Memory B cell (primary cell): ENCODE results near the gene ATL1.

Experiments used
- ATAC-seq: fragments of 150-1000 bp; cut with Tn5 transposase; 2 replicates; pipeline ENCODE4 v1.10.0; 2021; ENCODE audit warnings: low read depth, mild to moderate bottlenecking, moderate library complexity
- DNase-seq, 2 donors: peaks; one replicate each; pipeline ENCODE4 v3.0.0; 2022; ENCODE audit warnings: low spot score in 2 of 2
- H3K27ac Mint-ChIP-seq: one replicate; pipeline ENCODE4 v1.8.0; 2022; ENCODE audit warnings: mild to moderate bottlenecking, moderate library complexity, mixed read lengths
- H3K27me3 Mint-ChIP-seq: one replicate; pipeline ENCODE4 v1.8.0; 2022; ENCODE audit warnings: mixed read lengths
- H3K36me3 Mint-ChIP-seq: one replicate; pipeline ENCODE4 v1.8.0; 2022; ENCODE audit warnings: mild to moderate bottlenecking, mixed read lengths
- H3K4me1 Mint-ChIP-seq: one replicate; pipeline ENCODE4 v1.8.0; 2022; ENCODE audit warnings: mixed read lengths
- H3K4me3 Mint-ChIP-seq: one replicate; pipeline ENCODE4 v1.8.0; 2022; ENCODE audit warnings: mild to moderate bottlenecking, moderate library complexity, mixed read lengths
- H3K9me3 Mint-ChIP-seq: one replicate; pipeline ENCODE4 v1.8.0; 2022; ENCODE audit warnings: mixed read lengths

ATL1 gene

DNA sequence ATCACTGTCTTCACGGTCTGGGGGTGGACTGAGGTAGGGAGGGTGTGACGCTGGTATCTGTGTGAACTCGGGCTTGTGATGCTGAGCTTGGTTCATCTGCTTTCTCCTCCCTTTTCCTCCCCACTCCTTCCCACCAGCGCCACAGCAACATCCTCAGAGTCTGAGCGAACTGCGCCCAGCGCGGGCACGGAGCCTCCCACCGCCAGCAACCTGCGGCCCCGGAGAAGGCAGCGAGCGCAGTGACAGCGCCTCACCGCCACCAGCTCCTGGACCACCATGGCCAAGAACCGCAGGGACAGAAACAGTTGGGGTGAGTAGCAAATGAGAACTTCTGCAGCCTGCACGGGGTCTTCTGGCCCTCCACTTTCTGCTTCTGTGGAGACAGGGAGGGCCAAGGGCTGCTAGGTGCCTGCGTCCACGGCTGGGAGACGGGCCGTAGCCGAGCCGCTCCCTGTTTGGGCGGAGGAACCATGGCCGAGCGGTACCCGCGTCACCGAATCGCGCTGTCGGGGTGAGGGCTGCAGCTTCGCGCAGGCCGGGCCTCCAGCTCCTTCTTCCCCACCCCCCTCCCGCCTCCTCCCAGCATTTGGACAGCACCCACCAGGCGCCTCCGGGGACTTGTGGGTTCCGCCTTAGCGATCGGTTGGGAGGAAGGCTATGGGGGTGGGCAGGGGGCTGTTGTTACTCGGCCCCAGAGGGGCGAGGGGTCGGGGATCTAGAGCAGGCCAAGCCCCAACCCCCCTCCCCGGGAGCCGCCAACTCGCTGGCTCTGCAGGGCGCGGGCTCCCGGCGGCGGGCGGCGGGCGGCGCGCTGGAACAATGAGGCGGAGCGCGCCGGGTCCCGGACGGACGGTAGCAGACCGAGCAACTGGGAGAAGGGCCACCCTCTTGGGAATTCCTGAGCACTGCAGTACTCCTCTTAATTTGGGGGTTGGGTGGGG lies at the start of gene ATL1:
TSS of gene ATL1 (plus strand) at position 156 of the 941 bp plus-strand sequence. CDS start at position 277, 121 bp downstream.
- Mint-ChIP-seq H3K27me3 (peaks cover 19% of the 10 kb centered on the region), H3K4me1 (peaks cover 11% of the 10 kb centered on the region), H3K36me3 (peaks cover 2% of the 10 kb centered on the region), H3K27ac (no peak within 1 kb of the TSS), H3K9me3 (no peaks in the 10 kb centered on the region), H3K4me3 (peak within 1 kb of the TSS; percentile 85)
- ATAC-seq (peak; percentile 74), DNase-seq (peak; percentile 6 to 32)

DNA sequence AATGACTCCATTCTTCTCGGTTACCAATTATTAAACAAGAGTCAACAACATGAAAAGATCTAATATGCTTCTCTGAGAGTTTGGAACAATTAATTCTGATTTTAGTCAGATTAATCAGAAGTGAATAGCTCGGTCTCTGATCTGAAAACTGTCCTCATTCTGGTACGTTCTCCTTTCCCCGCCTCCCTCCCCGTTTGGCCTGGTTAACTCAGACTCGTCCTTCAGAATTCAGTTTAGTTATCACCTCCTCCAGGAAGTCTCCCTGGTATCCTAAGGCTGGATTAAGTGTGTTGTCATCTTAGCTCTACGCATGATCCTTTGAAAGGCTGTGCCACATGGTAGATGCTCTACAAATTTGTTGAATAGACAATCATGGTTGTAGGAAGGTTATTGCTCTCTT lies 49.8 kb upstream of the ATL1 start:
- H3K27me3 Mint-ChIP-seq = no peaks in the 10 kb centered on the region
- H3K9me3 Mint-ChIP-seq = peaks cover 1% of the 10 kb centered on the region
- H3K36me3 Mint-ChIP-seq = peaks cover 15% of the 10 kb centered on the region
- DNase-seq (no peak), ATAC-seq (no peak)
- H3K4me3 Mint-ChIP-seq = no peak overlapping the region
- H3K27ac Mint-ChIP-seq = no peak overlapping the region
- peaks cover 11% of the 10 kb centered on the region for H3K4me1 Mint-ChIP-seq

DNA sequence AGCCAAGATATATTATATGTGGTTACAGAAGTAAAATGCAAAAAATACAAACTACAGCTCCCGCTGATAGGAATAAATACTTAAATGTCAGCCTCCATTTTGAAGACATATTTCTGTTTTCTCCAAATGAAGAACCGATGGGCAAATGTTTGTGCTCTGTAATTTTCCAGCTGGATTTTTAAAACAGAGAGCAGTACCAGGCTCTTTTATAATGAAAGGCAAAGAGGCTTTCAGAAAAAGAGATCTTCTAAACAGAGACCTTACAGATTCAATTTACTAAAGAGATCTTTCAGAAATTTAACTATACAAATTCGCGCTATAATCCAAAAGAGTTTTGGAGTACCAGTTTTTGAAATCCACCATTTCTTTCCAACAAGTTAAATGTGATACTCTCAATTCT lies 47.5 kb upstream of the ATL1 start:
- H3K27me3 Mint-ChIP-seq = no peaks in the 10 kb centered on the region
- peaks cover 1% of the 10 kb centered on the region for H3K9me3 Mint-ChIP-seq
- peaks cover 15% of the 10 kb centered on the region for H3K36me3 Mint-ChIP-seq
- no peak overlapping the region for H3K4me3 Mint-ChIP-seq
- peaks cover 8% of the 10 kb centered on the region for H3K4me1 Mint-ChIP-seq
- DNase-seq (no peak), ATAC-seq (no peak)
- H3K27ac Mint-ChIP-seq = no peak overlapping the region

DNA sequence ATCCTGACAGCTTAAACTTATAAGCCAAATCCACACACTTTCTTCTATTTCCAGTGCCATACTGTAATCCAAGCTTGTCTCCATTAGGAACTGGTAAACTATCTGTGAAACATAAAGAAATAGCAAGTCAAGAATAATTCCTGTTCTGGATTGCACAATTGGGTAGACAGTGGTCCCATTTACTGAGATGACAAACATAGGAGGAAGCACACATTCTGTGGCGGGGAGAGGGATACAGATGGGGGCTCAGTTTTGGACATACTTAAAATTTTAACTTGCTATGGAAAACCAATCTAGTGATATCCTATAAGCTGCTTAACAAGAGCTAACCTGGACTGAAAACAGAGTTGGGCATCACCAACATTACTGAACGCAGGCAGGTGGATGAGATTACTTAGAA lies 43.9 kb upstream of the ATL1 start:
- ATAC-seq = no peak
- no peak overlapping the region for H3K27ac Mint-ChIP-seq

DNA sequence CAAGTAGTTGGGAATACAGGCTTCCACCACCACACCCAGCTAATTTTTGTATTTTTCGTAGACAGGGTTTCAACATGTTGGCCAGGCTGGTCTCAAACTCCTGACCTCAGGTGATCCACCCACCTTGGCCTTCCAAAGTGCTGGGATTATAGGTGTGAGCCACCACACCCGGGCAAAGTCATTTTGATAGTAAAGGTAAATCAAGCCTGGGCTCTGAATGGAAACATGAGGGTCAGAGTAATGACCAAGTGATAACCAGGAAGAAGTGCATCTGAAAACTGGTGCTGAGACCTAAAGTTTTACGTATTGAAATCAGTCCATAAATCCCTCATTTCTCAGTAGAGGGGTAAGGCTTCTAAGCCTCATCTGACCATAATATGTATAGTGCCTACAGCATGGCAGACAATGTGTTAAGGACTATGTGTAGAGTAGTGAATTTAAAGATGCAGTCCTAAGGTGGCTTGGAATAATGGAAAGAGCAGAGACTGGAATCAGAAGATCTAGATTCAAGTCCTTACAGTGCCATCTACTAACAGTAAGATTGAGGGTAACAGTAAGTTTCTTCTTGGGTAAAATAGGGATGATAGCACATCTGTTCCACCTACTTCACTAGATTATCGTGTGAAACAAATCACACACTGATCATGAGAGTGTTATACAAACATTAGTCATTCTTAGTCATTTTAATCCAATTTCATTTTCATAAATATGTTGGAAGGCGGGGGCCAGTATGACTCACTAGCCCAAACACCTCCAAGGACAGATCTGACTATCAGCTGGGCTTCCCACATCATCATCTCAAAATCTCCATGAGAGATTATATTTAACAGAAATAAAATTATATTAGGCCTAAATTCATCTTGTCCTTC lies 38.8 kb upstream of the ATL1 start:
- no peaks in the 10 kb centered on the region for H3K9me3 Mint-ChIP-seq
- H3K4me1 Mint-ChIP-seq = peaks cover 40% of the 10 kb centered on the region
- peaks cover 8% of the 10 kb centered on the region for H3K36me3 Mint-ChIP-seq
- no peak for ATAC-seq
- DNase-seq = no peak
- H3K27ac Mint-ChIP-seq = peak overlapping the region; percentile 51
- H3K27me3 Mint-ChIP-seq = no peaks in the 10 kb centered on the region
- no peak overlapping the region for H3K4me3 Mint-ChIP-seq

More for the DNA sequence above, 43.9 kb upstream of the ATL1 start:
- DNase-seq = no peak
- Mint-ChIP-seq H3K9me3 (peaks cover 1% of the 10 kb centered on the region), H3K4me1 (peaks cover 8% of the 10 kb centered on the region), H3K36me3 (peaks cover 11% of the 10 kb centered on the region), H3K4me3 (no peak overlapping the region), H3K27me3 (no peaks in the 10 kb centered on the region)

DNA sequence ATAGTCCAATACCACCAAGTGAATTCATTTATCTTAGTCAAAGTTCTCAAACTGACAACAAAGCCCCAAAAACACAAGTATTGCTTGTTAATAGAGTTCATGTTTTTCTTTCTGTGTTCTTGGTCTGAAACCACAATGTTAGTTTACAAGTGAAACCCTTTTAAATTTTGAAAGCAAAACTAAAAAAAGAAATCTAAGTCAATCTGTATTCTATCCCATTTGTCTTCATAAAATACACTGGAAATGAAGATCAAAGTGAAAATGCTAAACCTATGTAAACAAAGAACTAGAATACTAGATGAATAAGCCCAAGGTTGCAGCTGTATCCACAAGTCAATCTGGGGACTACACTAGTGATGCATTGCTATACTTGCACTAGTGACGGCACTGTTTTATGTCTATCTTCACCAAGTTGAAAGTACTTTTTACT lies 38.0 kb upstream of the ATL1 start:
- H3K27me3 Mint-ChIP-seq = no peaks in the 10 kb centered on the region
- no peaks in the 10 kb centered on the region for H3K9me3 Mint-ChIP-seq
- H3K36me3 Mint-ChIP-seq = peaks cover 11% of the 10 kb centered on the region
- H3K4me3 Mint-ChIP-seq = no peak overlapping the region
- no peak for DNase-seq
- peaks cover 43% of the 10 kb centered on the region for H3K4me1 Mint-ChIP-seq
- H3K27ac Mint-ChIP-seq = peak overlapping the region; percentile 51
- ATAC-seq = peak; percentile 23

DNA sequence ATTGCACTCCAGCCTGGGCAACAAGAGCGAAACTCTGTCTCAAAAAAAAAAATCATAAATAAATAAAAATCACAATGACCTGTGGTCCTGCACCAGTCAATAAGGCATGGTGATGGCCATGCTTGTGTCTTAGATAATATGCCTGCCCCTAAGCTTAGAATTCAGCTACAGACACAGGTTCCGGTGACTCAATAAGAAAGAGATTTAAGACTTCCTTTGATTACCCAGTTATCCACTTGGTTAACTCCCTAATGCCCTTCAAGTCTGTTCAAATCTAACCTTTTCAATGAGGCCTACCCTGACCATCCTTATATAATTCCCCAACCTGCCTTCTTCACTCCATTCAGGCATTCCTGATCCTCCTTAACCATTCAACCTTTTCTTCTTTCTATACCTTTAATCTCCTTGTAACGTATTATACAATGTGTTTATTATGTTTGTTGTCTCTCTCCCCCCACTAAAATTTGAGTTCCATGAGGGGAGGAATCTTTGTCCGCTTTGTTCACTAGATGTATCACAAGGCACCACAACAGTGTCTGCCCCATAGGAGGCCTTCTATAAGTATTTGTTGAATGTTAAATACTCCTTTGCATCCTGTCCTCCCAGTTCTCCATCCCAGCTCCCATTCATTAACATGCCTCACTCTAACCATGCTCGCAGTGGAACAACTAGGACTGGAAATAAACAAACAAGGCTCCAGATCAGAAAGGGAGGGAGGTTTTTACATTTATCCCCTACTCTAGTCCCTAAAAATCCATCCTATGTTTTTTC lies 36.5 kb upstream of the ATL1 start:
- Mint-ChIP-seq H3K27me3 (no peaks in the 10 kb centered on the region), H3K27ac (peak overlapping the region; percentile 64), H3K4me1 (peaks cover 43% of the 10 kb centered on the region), H3K9me3 (no peaks in the 10 kb centered on the region), H3K4me3 (peak overlapping the region; percentile 61), H3K36me3 (peaks cover 10% of the 10 kb centered on the region)
- ATAC-seq (no peak), DNase-seq (no peak)

DNA sequence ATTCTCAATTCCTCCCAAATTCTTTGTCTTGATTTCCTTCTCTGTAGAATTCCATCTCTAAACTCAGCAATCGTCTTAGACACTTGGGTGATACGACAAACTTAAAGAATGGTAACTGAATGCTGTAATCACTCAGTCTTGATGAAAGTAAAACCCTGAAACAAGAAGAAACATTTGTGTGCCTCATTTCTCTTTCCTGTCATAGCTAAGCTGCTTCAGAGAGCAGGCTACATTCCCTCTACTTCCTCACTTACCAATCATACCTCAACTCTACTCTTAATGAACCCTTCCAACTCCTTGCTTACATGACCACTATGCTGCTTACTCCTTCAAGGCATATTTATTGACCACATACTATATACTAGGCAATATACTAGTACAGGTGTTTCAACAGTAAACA lies 35.9 kb upstream of the ATL1 start:
- Mint-ChIP-seq H3K4me3 (peak overlapping the region; percentile 61), H3K36me3 (peaks cover 8% of the 10 kb centered on the region), H3K27ac (peak overlapping the region; percentile 64), H3K4me1 (peaks cover 41% of the 10 kb centered on the region), H3K27me3 (no peaks in the 10 kb centered on the region), H3K9me3 (no peaks in the 10 kb centered on the region)
- peak; percentile 54 for ATAC-seq
- no peak for DNase-seq

DNA sequence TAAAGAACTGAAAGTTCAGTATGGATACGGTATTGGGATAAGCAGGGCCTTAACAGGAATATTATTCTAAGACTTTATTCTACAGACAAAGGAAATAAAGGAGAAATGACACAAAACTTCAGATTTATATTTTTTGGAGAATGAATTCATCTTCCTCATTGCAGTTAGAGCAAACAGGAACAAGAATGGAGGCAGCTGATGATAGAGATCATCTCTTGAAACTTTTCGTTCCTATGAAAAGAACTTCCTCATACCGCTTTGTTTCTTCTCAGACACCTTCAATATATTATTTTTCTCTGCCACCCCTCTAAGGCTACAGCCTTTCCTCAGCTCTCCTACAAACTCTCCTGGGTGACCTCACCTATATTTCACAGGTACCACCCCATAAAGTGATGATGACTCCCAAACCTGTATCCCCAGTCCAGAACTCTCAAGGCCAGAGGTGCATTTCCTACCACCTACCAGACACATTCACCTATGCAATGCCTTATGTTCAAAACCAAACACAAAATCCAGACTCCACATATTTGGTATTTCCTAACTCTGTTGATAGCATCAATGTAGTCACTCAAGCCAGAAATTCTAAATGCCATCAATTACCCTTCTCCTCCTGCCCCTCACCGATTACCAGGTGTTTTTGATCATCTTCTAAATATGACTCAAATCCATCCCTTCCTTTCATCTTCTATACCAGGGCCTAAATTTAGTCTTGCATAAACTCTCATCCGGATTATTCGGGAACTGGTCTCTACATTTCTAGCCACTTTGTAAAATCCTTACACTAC lies 35.0 kb upstream of the ATL1 start:
- H3K27ac Mint-ChIP-seq = peak overlapping the region; percentile 64
- peak overlapping the region; percentile 61 for H3K4me3 Mint-ChIP-seq
- H3K36me3 Mint-ChIP-seq = peaks cover 8% of the 10 kb centered on the region
- DNase-seq = no peak
- peaks cover 48% of the 10 kb centered on the region for H3K4me1 Mint-ChIP-seq
- no peaks in the 10 kb centered on the region for H3K9me3 Mint-ChIP-seq
- H3K27me3 Mint-ChIP-seq = no peaks in the 10 kb centered on the region
- ATAC-seq = peak; percentile 66

DNA sequence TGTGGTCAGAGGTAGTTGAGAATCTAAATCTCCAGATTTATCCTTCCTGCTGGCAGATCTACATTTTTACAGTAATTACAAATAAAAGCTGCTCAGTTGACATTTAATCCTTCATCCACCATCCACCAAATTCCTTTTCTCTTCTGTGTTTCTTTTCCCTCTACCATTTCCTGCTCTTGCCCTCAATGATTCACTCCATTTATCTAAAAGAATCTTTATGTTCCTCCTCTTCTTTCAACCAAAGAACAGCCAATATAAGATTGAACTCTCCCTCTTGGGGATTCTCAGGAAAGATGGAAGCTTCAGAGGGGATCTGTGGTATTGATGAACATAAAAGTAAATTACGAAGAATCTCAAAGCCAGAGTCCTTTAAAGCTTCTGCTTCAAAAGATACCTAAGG lies 31.9 kb upstream of the ATL1 start:
- no peak for ATAC-seq
- Mint-ChIP-seq H3K27me3 (no peaks in the 10 kb centered on the region), H3K36me3 (peaks cover 8% of the 10 kb centered on the region), H3K4me3 (no peak overlapping the region), H3K9me3 (no peaks in the 10 kb centered on the region), H3K4me1 (peaks cover 53% of the 10 kb centered on the region), H3K27ac (peak overlapping the region; percentile 14)
- no peak for DNase-seq

DNA sequence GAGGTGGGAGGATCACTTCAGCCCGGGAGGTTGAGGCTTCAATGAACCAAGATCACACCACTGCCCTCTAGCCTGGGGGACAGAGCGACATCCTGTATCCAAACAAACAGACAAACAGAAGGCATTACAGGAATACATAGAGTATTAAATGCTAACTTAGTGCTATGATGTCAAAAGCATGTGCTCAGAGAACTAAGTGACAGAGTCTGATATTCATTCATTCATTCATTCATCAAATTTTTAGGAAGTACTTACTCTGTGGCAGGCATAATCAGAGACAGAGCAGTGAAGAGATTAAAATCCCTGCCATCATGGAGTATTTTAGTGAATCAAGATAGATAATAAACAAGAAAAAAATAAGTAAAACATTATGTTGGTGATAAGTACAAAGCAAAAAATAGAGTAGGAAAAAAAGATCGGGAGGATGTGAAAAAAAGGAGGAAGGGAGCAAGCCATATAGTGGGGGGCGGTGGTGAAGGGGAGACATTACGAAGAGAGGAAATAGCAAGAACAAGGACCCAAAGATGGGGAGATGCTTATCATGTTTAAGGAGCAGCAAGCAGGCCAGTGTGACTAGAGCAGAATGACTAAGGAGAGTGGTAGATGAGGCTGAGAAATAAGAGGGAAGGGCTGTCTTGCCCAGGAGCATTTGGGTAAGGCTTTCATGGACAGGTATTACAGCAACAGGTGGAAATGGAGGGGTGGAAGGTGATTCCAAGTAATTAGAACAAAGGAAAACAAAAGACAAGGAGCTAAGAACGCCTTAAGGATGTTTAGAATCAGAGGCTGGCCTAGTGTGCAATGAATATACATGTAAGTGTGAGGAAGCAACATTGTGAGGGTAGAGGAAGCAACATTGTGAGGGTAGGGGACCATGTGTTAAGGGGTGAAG lies 30.4 kb upstream of the ATL1 start:
- H3K4me3 Mint-ChIP-seq = peak overlapping the region; percentile 6
- ATAC-seq (no peak), DNase-seq (no peak)
- peaks cover 42% of the 10 kb centered on the region for H3K4me1 Mint-ChIP-seq
- no peak overlapping the region for H3K27ac Mint-ChIP-seq
- no peaks in the 10 kb centered on the region for H3K9me3 Mint-ChIP-seq
- no peaks in the 10 kb centered on the region for H3K27me3 Mint-ChIP-seq
- peaks cover 4% of the 10 kb centered on the region for H3K36me3 Mint-ChIP-seq

DNA sequence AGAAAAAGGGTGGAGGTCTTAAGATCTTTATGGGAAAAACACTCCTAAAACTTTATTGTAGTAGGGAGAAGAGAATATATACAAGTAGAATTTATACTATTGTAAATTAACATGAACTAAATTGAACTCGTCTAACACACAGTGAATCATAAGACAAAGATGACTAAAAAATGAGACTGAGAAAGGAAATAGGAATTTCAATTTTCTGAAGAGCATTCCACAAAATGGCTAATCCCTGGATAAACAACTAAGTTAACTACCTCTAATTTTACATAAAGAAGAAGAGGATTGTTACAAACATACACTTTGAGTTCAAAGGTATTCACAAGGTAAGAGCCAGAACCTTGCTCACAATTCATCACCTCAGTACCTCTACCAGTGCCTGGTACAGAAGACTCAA lies 29.6 kb upstream of the ATL1 start:
- Mint-ChIP-seq H3K36me3 (peaks cover 4% of the 10 kb centered on the region), H3K4me3 (peak overlapping the region; percentile 90), H3K9me3 (no peaks in the 10 kb centered on the region), H3K27ac (no peak overlapping the region), H3K4me1 (peaks cover 34% of the 10 kb centered on the region), H3K27me3 (no peaks in the 10 kb centered on the region)
- no peak for DNase-seq
- ATAC-seq = no peak
